NCI-H345 treated with DMSO at 0.1 percent for 48 hours (cell line): ENCODE results near the gene SNRK.

ENCODE experiments used
- DNase-seq: peaks from one replicate; lab custom pipeline; 2025; ENCODE audit not compliant: unreplicated experiment; lab: John Stamatoyannopoulos, UW

Gene SNRK

DNA sequence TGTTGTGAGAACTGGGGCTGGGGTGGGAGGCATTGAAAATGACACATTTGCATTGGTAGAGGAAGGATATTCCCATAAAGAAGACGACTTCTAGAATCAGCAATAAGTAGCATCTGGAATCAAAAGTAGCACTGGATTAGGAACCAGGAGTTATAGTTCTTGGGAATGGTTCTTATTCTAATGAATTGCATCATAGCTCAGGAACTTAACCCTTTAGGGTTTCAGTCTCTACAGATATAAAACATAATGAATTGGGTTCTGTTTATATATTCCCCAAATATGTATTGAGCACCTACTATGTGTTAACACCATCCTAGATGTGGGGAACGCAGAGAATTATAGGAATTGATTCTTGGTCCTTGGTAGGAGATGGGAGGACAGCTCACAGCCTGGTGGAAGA is 16.3 kb upstream of the SNRK start:
- no peak for DNase-seq

DNA sequence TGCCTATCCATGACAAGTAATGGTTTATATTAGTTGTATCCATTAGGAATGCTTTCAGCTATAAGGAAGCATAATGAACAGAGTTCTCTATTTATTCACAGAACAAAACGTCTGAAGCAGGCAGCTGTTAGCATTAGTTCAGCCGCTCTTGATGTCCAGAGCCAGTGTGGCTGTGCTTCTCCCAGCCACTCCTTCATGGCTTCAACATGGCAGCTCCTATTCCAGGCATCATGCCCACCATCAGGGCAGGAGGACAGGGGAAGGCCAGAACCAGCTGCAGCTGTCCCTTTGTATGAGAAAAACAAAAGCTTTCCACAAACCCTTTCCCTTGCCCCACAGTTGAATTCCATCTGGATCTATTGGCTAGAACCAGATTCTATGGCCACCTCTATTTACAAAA is 12.9 kb upstream of the SNRK start:
- DNase-seq, result no peak

DNA sequence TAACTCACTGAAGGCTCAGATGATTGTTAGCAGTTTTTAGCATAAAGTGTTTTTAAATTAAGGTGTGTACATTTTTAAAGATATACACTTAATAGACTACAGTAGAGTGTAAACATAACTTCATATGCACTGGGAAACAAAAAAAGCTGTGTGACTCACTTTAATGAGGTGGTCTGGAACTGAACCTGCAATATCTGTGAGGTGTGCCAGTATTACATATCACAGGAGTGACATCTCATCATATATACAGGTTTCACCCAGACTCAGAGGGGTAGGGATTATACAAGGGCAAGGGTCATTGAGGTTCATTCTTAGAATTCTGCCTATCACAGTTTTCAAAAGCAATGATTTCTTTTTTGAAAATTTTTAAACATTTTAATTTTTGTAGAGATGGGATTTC is 7.3 kb upstream of the SNRK start:
- DNase-seq, result no peak

DNA sequence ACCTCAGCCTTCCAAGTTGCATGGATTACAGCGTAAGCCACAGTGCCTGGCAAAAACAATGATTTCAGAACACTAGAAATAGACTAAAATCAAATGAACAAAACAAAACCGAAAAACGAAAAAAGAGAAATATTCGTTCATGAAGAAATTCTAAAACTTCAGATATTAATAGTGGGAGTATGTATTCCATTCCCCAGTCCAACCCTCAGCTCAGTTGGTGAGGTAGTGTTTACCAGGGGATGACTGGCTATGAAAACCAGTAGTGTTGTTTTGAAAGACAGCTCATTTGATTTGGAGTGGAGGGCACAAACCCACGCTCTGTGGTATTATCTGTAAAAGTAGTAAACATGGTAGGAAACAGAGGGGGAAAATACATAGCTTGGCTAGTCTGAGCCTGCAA is 6.8 kb upstream of the SNRK start:
- no peak for DNase-seq

DNA sequence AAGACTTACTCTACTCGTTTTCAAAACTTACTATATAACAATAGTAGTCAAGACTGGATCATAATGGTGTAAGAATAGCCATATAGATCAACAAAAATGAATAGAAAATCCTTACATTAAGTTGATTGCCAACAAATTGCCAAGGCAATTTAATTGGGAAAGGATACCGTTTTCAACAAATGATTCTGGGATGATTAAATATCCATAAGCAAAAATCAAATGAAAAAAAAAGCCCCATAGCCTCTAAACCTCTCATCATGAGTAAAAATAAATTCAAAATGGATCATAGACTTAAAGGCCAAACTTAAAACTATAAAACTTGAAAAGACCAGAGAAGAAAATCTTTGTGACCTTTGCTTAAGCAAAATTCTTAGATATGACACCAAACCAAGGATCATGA is 5.3 kb upstream of the SNRK start:
- DNase-seq, result no peak

DNA sequence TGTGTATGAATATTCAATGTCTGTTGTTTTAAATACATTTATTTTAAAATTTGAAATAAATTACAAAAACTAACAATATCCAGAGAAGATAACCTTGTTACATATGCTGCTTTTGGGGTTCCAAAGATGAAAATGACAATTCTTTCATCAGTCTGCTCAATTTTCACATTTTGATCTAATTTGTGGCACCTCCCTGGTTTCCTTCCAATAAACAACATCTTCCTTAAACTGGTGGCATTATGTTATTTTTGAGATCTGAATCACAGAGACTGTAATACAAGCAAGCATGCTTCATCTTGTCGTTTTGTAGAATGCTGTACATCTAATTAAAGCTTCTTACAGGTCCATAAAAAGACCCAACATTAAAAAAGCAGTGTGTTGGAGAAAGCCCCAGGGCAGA is 2.2 kb upstream of the SNRK start:
- DNase-seq, result no peak

DNA sequence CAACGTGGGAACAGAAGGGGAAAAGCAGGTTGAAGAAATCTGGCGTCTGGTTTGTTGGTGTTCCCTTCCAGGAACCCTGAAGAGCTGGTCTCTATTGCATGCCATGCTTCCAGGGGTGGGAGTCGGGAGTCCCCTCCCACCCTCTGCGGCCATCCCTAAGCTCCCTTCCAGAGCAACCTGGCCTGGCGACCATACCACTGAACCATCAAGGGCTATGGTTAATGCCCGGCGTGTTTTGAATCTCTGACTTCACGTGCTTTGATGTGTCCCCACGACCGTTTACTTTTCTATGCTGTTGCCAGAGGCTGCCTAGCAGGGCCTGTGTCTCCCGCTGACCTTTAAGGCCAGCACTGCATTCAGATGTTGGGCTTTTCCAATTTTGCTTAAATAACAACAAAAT is 696 bp upstream of the SNRK start:
- DNase-seq, result no peak

DNA sequence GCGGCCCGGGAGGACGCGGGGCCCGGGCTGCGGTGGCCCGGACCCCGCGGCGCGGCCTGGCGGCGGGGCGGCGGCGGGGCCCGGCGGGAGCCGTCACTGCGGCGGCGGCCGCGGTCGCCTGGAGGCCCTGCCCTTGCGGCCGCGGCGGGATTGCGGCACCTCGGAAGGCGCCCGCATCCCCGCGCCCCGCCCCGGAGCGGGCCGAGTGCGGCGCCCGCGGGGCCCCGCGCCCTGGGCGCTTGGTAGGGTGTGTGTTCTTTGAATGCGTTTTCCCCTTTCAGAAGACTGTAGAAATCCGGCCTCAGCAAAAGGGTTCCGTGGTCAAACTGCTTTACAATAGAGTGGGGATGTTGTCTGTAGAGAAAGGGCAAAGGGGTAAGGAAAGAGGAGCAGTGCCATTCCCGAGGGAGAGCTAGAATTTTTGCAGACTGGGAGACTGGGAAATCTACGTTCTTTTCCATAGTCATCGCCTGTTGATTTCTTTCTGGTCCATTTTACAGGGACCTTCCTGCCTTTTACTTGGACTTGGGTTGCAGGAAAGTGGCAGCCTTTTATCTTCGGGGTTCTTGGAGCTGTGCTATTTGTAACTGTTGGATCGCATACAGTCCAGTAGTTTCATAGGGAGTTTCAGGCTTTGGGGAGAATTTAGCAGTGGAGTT is 630 bp downstream of the SNRK start:
- no peak for DNase-seq

DNA sequence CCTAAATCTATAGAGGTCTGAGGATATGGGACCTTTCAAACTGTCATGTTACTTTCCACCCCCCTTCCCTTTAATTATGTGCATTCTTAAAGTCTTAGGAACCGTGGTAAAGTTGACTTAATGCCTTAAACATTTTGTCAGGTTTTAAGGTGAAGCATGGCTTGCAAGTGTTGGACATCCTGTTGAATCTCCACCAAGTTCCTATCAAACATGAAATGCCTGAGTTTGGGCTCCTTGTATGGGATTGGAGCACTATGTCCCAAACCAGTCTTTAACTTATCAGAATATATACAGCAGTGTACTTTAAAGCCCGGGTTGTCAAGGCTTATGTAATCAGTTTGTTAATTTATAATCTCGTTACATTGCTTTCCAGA is 1.1 kb downstream of the SNRK start:
- no peak for DNase-seq

DNA sequence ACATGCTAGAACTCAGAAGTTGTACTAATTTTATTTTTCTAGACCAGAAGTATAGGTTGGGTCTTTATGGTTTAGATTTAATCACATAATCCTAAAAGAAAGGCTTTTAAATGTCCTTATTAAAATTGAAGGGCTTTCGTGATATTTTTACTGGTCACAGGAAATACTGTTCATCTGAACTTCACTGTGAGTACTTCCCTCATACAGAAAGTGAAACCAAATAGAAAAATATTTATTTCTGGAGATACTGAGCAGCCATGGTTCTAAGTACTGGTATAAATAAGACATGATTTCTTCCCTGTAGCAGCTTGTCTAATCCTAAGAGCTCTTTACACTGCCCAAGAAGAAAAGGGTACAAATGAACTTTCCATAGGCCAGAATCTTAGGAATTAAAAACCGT is 2.0 kb downstream of the SNRK start:
- no peak for DNase-seq

DNA sequence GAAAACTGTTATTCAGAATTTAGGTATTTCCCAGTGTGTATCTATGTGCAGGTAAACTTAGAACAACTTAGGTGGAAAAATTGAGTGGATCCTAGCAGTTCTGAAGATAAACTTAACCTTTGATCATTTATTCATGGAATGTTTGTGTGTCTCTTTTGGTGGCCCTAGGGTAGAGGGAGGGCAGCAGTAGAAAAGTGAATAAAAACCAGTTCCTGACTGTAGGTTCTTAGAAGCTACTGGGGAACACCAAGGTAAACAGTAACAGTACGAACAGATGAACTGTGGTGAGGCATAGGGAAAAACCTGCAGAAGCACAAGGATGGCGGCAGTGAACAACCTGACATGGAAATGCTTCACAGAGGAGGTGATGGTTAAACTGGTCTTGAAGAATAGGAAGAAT is 2.5 kb downstream of the SNRK start:
- no peak for DNase-seq

DNA sequence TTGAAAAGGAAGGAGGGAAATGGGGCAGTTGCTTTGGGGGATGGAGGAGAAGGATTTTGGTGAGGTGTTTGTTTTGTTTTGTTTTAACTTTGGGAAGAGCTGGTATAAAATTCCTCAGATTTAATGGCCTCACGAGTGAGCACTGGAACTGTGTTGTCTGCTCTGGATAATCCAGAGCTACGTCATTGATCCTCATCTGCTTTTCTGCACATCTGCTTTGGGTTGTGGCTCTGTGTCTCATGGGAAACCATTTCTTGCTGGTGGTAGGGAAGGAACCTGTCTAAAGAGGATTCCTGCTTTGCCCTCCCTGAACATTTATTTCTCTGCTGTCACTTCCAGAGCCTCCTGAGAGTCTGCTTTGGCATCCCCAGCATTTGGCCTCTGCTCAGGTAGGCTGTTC is 3.1 kb downstream of the SNRK start:
- DNase-seq, result no peak

DNA sequence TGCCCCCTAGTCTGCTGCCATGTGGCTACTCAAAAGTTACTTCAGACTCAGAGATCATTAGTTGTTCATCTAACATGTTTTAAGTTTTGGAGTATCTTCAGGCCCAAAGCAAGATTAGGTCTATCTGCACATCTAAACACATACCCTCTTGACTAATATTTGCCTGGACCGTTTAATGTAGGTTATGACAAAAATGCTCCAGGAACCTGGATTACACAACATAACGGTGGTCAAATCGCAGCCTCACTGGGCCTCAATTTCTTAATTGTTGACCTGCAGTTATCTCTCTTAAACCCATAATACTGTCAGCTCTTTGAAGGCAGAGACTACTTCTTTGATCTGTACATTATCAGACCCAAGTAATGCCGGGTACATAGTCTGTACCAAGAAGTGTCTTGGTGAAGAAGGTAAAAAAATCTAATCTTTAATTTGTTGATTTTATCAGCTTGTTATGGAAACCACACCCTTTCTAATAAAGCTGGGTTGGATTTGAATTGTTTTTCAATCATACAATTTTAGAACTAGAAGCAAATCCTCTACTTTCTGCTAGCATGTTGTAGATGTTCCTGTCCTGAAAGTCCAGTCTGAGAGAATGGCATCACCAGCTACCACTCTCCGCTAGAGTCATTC is 3.6 kb downstream of the SNRK start:
- no peak for DNase-seq

DNA sequence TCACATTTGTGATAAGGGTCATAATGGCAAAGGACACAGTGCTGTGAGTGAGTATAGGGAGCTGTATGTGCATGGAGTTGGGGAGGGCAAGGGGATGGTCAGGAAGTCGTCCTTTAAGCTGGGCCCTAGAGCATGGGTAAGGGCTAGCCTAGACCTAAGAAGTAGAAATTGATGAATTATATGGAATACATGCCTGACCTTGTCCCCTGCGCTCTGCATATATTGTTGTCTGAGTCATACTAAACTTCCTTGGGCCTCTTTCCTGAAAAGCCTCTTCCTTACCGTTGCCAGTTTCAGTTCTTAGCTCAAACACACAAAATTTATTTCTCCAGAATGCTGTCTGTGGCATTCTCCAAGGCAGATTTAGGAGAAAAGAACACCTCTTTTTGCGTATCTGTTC is 4.6 kb downstream of the SNRK start:
- DNase-seq, result no peak

DNA sequence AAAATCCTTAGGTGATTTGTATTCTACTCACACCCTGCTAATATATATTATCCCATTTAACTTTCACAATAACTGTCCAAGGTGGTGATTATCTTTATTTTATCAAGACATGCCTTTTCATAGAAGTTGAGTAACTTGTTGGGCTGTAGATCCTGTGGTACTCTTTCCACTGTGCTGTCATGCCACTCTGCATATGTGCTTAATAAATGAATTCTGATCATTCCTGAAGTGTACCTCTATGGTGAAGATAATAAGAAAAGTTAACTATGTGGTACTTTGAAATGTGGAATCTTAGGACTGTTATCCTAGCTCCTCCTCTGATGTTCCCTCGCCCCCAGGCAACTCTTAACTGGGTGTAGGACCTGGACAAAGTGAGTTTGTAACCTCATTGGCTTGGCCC is 5.2 kb downstream of the SNRK start:
- DNase-seq, result no peak

DNA sequence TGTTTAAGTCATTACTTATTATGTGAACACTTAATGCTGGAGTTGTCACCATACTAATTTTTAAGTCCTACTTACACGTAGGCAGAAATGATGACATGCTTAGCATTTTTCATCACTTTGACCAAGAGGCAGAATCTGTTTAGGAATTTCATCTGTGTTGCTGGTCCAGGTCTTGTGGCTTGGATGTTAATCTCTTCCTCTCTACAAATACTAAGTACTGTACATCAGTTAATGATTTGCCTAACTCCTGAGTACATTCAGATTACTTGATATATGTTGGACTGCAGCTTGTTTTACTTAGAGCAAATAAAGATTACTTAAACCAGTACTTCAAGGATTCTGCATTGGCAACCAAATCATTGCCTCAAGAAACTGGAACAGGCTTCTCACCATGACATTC is 8.6 kb downstream of the SNRK start:
- no peak for DNase-seq

DNA sequence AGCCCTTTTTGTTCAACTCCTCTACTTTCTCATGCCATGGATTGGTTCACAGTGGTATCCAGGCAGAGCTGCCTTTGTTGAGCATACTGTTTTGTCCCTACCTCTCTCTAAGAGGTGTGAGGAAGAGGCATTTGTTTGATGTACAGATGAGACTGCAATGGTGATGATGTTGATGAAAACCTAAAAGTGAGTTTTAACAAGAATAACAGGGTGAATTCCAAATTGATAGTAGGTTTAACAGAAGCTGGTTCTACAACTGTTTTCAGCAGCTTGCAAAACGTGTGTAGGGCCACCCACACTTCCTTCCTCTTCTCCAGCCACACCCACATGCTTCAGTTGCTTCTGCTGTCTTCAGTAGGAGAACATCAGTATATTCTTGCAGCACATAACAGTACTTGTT is 10.2 kb downstream of the SNRK start:
- DNase-seq, result no peak

DNA sequence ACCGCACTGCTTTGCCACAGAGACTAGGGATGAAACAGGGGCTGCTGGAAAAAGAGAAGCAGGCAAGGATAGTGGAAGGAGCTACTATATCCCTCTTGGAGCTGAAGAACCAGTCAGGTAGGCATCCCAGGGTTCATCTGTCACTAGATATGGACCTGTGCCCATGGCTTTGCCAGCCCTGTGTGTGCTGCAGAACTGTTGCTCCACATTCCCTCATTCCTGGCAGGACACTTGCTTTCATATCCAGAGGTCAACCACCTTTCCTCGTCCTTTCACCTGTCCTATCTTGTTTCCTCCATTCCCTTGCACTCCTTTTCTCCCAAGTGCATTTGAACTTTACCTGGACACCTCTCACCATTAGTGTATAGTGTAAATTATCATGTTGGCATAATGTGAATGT is 12.0 kb downstream of the SNRK start:
- DNase-seq, result no peak

DNA sequence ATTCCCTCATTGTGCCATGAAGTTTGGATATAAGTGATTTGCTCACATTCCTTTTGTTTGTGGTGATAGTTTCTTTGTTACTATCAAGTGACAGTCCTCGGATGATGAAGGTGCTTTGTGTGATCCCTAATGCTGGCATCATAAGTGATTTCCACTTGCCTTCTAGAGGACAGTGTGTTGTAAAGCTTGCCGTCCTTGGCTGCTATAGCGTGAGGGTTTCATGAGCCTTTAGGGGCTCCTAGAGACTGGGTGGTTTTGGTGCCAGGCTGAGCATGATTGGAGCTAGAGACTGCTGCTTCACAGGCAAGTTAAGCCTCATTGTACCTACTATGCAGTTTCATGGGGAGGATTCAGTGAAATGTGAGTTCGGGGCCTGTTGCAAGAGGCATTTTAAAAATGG is 12.4 kb downstream of the SNRK start:
- no peak for DNase-seq

DNA sequence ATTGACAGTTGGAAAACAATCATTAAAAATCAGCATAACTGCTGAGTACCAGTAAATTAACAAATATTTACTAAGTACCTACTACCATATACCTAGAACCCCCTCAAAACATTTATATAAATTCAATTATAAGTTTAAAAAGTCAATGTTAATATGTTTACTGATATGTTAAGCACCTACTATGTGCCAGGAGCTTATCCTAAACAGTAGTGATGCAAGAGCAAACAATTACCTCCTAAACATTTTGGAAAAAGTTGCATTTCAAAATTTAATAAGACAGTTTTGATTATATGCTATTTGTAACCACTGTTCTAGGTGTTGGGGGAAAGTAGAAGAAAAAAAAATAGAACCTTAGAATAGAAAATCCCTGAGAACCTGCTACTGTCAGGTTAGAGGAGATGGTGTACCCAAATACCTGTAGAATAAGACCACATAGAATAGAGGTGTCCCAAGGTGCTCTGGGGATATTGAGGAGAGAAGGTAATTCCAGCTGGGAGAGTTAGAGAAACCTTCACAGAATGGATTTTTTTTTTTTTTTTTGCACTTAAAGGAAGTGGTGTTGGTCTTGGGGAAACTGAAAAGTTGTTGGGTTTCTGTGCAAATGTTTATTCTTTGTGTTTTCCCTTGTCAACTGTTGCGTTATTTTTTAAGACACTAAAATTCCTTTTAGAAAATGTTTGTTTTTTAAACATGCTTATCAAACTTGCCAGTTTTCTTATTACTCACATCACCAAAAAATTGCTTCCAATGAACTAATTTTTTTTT is 16.0 kb downstream of the SNRK start:
- DNase-seq, result no peak

DNA sequence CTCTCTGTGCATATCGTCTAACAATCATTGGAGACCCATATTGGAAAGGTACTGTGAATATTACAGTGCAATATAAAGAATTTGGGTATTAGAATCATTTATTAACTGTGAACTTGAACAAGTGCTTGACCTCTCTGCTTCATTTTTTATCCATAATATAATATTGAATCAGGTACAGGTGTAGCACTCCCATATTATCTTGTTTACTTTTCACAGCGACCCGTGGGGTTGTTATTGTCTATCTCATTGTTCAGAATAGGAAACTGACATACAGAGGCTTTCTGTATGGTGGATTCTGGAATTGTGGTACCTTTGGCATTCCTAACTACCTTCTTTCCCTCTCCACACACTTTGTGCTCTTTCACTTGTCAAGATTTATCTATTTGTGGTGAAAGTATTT is 17.8 kb downstream of the SNRK start:
- DNase-seq, result no peak

DNA sequence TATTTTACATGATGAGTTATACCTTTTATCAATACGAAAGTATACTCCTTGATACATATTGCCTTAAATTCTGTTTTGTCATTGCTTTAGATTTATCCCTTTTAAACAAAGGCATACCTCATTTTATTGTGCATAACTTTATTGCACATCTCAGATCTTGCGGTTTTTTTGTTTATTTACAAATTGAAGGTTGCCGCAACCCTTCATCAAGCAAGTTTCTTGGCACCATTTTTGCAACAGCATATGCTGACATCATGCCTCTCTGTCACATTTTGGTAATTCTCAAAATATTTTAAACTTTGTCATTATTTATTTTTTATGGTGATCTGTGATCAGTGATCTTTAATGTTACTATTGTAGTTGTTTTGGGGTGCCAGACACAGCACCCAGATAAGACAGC is 20.9 kb downstream of the SNRK start:
- no peak for DNase-seq

DNA sequence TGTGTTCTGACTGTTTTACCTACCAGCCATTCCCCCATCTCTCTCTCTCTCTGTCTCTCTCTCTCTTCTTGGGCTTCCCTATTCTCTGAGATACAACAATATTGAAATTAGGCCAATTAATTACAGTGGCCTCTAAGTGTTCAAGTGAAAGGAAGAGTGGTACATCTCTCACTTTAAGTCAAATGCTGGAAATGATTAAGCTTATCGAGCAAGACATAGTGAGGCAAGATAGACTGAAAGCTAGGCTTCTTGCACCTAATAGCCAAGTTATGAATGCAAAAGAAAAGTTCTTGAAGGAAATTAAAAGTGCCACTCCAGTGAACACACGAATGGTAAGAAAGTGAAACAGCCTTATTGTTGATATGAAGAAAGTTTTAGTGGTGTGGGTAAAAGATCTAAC is 21.3 kb downstream of the SNRK start:
- DNase-seq, result no peak
